NCI-H1092 treated with DMSO at 0.1 percent for 48 hours (cell line): ENCODE measurements around the gene PMF1.
A peak's percentile ranks its signal among the peaks of the same experiment; 100 is the strongest.

Experiments
- DNase-seq: peaks from one replicate; lab custom pipeline; 2025; lab: John Stamatoyannopoulos, UW

PMF1 gene

GRCh38 chr1:156266051-156266450, 53.2 kb downstream of the PMF1 start:
- no peak for DNase-seq

- no peak for DNase-seq
Measured at GRCh38 chr1:156268336-156268735, 55.5 kb downstream of the PMF1 start.

- no peak for DNase-seq
Measured at GRCh38 chr1:156270314-156270713, 57.5 kb downstream of the PMF1 start.

GRCh38 chr1:156276532-156276931, 63.7 kb downstream of the PMF1 start:
- DNase-seq: no peak

GRCh38 chr1:156276966-156277381, 64.2 kb downstream of the PMF1 start:
- DNase-seq: no peak

GRCh38 chr1:156279837-156280236, 67.0 kb downstream of the PMF1 start:
- no peak for DNase-seq

- no peak for DNase-seq
Measured at GRCh38 chr1:156281281-156281680, 68.5 kb downstream of the PMF1 start.

- no peak for DNase-seq
Measured at GRCh38 chr1:156281693-156282478, 69.1 kb downstream of the PMF1 start.

- peak; percentile 99 for DNase-seq
Measured at GRCh38 chr1:156282479-156283222, 69.8 kb downstream of the PMF1 start, which contains the start of gene SMG5. Gene SMG5, minus strand, starts transcription at chr1:156282825. Its CDS starts 145 bp downstream, at chr1:156282680.

GRCh38 chr1:156283521-156283920, 70.7 kb downstream of the PMF1 start:
- no peak for DNase-seq

- no peak for DNase-seq
Measured at GRCh38 chr1:156284112-156284511, 71.3 kb downstream of the PMF1 start, which contains the start of gene TMEM79. Gene TMEM79, plus strand, starts transcription at chr1:156284325. Its CDS starts 902 bp downstream, at chr1:156285227.

GRCh38 chr1:156284757-156285156, 72.0 kb downstream of the PMF1 start:
- no peak for DNase-seq

GRCh38 chr1:156285437-156285836, 72.6 kb downstream of the PMF1 start:
- DNase-seq: no peak

GRCh38 chr1:156286061-156286460, 73.3 kb downstream of the PMF1 start:
- no peak for DNase-seq
